Neutrophil (primary cell): ENCODE data around the gene PRAME.

ENCODE experiments used
- H3K27ac ChIP-seq: fragments of 200-600 bp; sonication (generic); 2 replicates; pipeline ENCODE4 v1.5.1; 2016; ENCODE audit warnings: mild to moderate bottlenecking, moderate library complexity
- H3K27me3 ChIP-seq: fragments of 200-600 bp; sonication (generic); 2 replicates; pipeline ENCODE4 v1.6.0; 2016; ENCODE audit warnings: mild to moderate bottlenecking
- H3K36me3 ChIP-seq: fragments of 200-600 bp; sonication (generic); 2 replicates; pipeline ENCODE4 v1.5.1; 2017
- H3K4me1 ChIP-seq, 2 experiments: fragments of 200-600 bp in 1 of 2; sonication (generic) in 1 of 2; 1 replicate in 1 of 2; 2 replicates in 1 of 2; pipeline versions ENCODE4 v1.5.1 to v1.6.1; 2013 to 2016; ENCODE audit warnings: low read depth in 1 of 2, low read length in 1 of 2, mild to moderate bottlenecking in 1 of 2, moderate library complexity in 1 of 2; ENCODE audit not compliant: control insufficient read depth in 1 of 2, insufficient read depth in 1 of 2
- H3K4me3 ChIP-seq, 2 experiments: fragments of 200-600 bp in 1 of 2; sonication (generic) in 1 of 2; 1 replicate in 1 of 2; 2 replicates in 1 of 2; pipeline ENCODE4 v1.5.1; 2013 to 2016; ENCODE audit warnings: low read depth in 1 of 2, low read length in 1 of 2, mild to moderate bottlenecking in 1 of 2, moderate library complexity in 1 of 2
- H3K9me3 ChIP-seq: fragments of 200-600 bp; sonication (generic); 2 replicates; pipeline ENCODE4 v1.5.1; 2016
- TF ChIP-seq, protein P1 (sequence below): fragments of 200-600 bp; sonication (generic); IDR thresholded peaks from 2 replicates; pipeline ENCODE4 v1.5.1; 2016; ENCODE audit warnings: antibody characterized with exemption

Gene PRAME

DNA sequence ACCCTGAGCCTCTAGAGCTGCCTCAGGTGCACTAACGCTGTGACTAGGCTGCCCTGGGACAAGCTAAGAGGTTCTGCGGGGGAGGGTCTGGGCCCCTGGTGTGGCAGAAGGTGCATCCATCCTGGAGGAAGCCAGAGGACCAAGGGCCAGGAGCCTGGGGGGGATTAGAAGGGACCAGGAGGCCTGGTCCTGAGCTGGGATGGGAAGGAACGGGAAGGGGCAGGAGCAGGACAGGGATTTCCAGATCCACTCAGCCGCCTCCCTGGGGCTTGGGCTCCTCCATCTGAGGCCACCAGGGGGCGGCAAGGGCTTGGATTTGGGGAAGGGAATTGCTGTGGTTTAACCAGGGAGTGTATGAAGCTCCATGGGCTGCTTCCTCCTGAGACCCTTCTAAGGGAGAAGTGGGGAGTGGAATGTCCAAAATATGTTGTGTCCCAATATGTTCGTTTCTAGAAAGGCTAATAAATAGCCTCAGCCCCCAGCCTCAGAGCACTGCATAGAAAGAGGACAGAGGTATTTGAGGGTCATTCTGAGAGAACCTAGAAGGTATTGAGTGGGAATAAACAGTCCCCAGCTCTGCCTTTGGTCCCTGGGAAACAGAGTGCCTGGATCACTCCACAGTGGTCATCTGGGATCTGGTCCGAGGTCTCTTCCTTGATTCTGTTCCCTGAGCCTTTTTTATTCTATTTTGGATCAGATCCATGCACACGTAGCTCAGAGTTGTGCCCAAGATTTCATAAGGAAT is 17.4 kb upstream of the PRAME start:
- H3K27me3 ChIP-seq: peaks cover 12% of the 10 kb centered on the region
- H3K9me3 ChIP-seq: no peaks in the 10 kb centered on the region
- H3K4me3 ChIP-seq: no peak overlapping the region
- H3K4me1 ChIP-seq: no peaks in the 10 kb centered on the region
- no peak overlapping the region for H3K27ac ChIP-seq
- no peaks in the 10 kb centered on the region for H3K36me3 ChIP-seq
- TF ChIP-seq, protein P1, sequence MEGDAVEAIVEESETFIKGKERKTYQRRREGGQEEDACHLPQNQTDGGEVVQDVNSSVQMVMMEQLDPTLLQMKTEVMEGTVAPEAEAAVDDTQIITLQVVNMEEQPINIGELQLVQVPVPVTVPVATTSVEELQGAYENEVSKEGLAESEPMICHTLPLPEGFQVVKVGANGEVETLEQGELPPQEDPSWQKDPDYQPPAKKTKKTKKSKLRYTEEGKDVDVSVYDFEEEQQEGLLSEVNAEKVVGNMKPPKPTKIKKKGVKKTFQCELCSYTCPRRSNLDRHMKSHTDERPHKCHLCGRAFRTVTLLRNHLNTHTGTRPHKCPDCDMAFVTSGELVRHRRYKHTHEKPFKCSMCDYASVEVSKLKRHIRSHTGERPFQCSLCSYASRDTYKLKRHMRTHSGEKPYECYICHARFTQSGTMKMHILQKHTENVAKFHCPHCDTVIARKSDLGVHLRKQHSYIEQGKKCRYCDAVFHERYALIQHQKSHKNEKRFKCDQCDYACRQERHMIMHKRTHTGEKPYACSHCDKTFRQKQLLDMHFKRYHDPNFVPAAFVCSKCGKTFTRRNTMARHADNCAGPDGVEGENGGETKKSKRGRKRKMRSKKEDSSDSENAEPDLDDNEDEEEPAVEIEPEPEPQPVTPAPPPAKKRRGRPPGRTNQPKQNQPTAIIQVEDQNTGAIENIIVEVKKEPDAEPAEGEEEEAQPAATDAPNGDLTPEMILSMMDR: no peak

DNA sequence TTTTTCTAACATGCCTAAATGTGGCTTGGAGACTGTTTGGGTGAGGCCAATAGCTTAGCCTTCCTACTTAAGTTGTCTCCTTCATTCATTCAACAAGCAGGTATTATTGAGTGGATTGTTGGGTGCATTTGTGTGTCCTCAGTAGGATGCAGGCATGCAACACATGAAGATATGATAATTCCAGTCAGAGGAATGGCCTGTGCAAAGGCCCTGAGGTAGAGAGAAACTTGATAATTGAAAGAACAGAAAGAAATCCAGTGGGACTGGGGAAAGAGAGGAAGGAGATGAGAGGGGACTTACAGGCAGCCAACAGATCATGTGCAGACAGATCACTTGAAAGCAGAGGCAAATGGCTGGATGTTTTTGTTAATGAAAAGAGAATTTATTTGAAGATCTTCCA is 15.3 kb upstream of the PRAME start:
- H3K4me3 ChIP-seq: no peak overlapping the region

DNA sequence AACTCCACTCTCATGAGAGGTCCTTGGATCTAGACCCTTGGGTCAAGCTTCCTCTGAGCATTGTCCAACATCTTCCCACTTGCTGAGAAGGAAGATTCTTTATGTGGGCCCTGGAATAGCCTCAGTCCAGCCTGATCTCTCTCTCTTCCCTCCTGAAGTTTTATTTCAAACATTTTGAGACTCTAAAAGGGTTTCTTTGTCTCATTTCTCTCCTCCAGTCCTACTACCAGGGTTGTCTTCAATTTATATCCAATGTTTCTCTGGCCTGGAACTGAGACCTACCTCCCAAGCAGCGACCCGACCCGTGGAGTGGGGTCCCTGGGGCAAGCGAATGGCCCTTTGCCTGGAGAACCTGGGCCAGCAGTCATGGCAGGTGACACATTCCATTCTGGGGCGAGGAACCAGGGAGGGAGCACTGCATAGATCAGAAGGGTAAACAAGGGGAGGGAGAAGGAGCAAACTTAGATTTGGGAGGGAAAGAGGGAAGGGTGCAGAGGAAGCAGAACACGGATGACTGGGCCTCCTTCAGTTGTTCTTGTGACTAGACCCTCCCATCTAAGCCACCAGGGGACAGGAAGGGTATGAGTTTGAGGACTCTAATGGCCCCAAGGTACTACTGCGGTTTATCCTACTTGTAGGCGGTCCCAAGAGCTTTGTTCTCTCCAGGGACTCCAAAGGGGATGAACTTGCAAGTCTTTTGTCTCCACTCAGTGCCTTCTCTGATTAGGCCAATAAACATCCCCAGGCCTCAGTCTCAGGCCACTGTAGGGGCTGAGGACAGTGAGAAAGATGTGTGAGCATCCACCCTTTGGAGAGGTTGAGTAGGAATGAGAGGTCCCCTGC is 14.2 kb upstream of the PRAME start:
- TF ChIP-seq, protein P1: no peak
- Histone ChIP-seq H3K27me3 (peaks cover 30% of the 10 kb centered on the region), H3K4me3 (no peak overlapping the region), H3K4me1 (no peaks in the 10 kb centered on the region), H3K27ac (no peak overlapping the region), H3K36me3 (no peaks in the 10 kb centered on the region), H3K9me3 (no peaks in the 10 kb centered on the region)

More for the DNA sequence above, 15.3 kb upstream of the PRAME start:
- H3K4me1 ChIP-seq: no peaks in the 10 kb centered on the region
- no peaks in the 10 kb centered on the region for H3K9me3 ChIP-seq
- H3K27ac ChIP-seq: no peak overlapping the region
- peaks cover 19% of the 10 kb centered on the region for H3K27me3 ChIP-seq
- TF ChIP-seq, protein P1: no peak
- H3K36me3 ChIP-seq: no peaks in the 10 kb centered on the region

DNA sequence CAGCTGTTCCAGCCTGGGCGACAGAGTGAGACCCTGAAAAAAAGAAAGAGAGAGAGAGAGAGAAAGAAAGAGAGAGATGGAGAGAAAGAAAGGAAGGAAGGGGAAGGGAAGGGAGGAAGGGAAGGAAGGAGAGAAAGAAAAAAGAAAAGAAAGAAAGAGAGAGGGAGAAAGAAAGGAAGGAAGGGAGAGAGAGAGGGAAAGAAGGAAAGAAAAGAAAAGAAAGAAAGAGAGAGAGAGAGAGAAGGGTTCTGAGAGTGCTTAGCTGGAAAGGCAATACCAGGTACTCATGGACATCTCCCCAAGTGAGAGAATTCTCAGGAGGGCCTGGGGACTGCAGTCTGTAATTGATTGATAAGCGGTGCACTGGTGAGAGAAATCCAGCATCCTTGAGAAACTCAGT is 12.8 kb upstream of the PRAME start:
- Histone ChIP-seq H3K4me3 (no peak overlapping the region), H3K27ac (no peak overlapping the region), H3K36me3 (no peaks in the 10 kb centered on the region), H3K9me3 (no peaks in the 10 kb centered on the region), H3K27me3 (peaks cover 30% of the 10 kb centered on the region), H3K4me1 (no peaks in the 10 kb centered on the region)
- TF ChIP-seq, protein P1: no peak

DNA sequence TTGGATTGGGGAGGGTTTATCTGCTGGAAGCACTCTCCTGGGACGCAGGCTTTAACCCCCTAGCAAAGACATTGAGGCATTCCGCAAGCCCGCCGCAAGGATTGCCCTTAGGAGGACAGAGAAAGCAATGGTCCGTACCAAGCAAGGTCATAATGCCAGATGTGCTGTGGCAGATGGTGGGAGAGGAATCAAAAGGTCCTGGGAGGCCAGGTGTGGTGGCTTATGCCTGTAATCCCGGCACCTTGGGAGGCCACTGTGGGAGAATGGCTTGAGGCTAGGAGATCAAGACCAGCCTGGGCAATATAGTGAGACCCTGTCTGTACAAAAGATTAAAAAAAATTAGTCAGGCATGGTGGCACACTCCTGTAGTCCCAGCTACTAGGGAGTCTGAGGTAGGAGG is 12.4 kb upstream of the PRAME start:
- Histone ChIP-seq H3K9me3 (no peaks in the 10 kb centered on the region), H3K27ac (no peak overlapping the region), H3K4me1 (no peaks in the 10 kb centered on the region), H3K4me3 (no peak overlapping the region), H3K36me3 (no peaks in the 10 kb centered on the region), H3K27me3 (peaks cover 30% of the 10 kb centered on the region)
- TF ChIP-seq, protein P1: no peak
